Pancreas (tissue), 10 donors: ENCODE results near the gene GPSM1. TPM values are rescaled to one million over a fixed set of nuclear protein-coding genes. Genes with fewer than 3 reads are reported as not detected.
A peak's percentile ranks its signal among the peaks of the same experiment; 100 is the strongest.

Experiments
- ATAC-seq, 4 donors: fragments of 200-7000 bp; cut with Tn5 transposase; one replicate each; pipeline versions ENCODE4 v1.8.0 to v1.9.1; 2020; ENCODE audit warnings: mild to moderate bottlenecking in 4 of 4, moderate library complexity in 4 of 4
- DNase-seq, 6 donors: peaks; one replicate each; pipeline ENCODE4 v3.0.0-alpha.2; 2020
- FAIRE-seq: peaks from 2 replicates; lab custom pipeline; 2012; peaks lifted over from hg19 to GRCh38; lab: Jason Lieb, UNC
- H3K27ac ChIP-seq, 4 donors: fragments of 200-600 bp; sonication (generic); 1 replicate in 3 of 4; 2 replicates in 1 of 4; pipeline versions ENCODE4 v1.5.0 to v1.8.0; 2020
- H3K27me3 ChIP-seq, 4 donors: fragments of 200-600 bp; one replicate each; pipeline ENCODE4 v1.8.0; 2021
- H3K36me3 ChIP-seq, 3 donors: fragments of 200-600 bp; sonication (generic) in 1 of 3; one replicate each; pipeline versions ENCODE4 v1.5.0 to v1.8.0; 2020 to 2021
- H3K4me1 ChIP-seq, 3 donors: fragments of 200-600 bp; one replicate each; pipeline ENCODE4 v1.8.0; 2021
- H3K4me3 ChIP-seq, 4 donors: fragments of 200-600 bp; sonication (generic) in 2 of 4; one replicate each; pipeline versions ENCODE4 v1.5.0 to v1.8.0; 2020 to 2021
- H3K9me3 ChIP-seq, 4 donors: fragments of 200-600 bp; one replicate each; pipeline ENCODE4 v1.8.0; 2021
- CTCF ChIP-seq, 4 donors: fragments of 200-600 bp; sonication (generic) in 3 of 4; IDR thresholded peaks; one replicate each; pipeline versions ENCODE4 v1.5.0 to v1.8.0; 2021; ENCODE audit warnings: antibody characterized with exemption in 4 of 4
- WGBS, 2 donors: extraction: QIAGEN DNeasy Blood & Tissue Kit; methylation state at CpG; one replicate each; pipeline ENCODE4 v1.1.7; 2013; 5-methylcytosine and 5-hydroxymethylcytosine counted together
- intact Hi-C, 3 donors: fragments of 100-400 bp; cut with DNase I; formaldehyde crosslinking; loops; one replicate each; pipeline versions ENCODE4 v1.11.1 to v1.14.2; 2022
- polyA plus RNA-seq, 2 donors: library from polyadenylated mRNA; stranded (reverse); fragments of 200-250 nt; gene quantifications; one replicate each; pipeline ENCODE4 v1.2.3, GENCODE V29; 2013
- total RNA-seq, 6 donors: library from RNA; stranded (reverse); fragmentation: NEBNext Ultra II Directional in 4 of 6; extraction: Animal tissue kit (Norgen Biotek cat#: 25700) in 4 of 6; gene quantifications; one replicate each; pipeline versions ENCODE4 v1.2.1 to v1.2.4, GENCODE V29; 2021 to 2023
- donor health status: healthy with polysubstance abuse.
- donor health status: DM: no; HTN: no; CAD: no; lungs with moderate emphysema.
- donor health status: DM: no; HTN: no; CAD: no.
- donor health status: control.
- donor health status: control.
- donor health status: Bipolar disorder and iron deficiency.
- donor health status: DM: yes; HTN: yes; CAD: no.
- donor health status: DM: no; HTN: no; CAD: no.
- donor health status: DM: no; HTN: no; CAD: no.
- donor health status: DM: yes; HTN: yes; CAD: no.

Gene GPSM1
- total RNA-seq (10 to 100 TPM in 4 of 6 donors, 1 to 10 TPM in 2; 6.8 to 22.7 (median 11.5) TPM), polyA plus RNA-seq (10 to 100 TPM; 33.7 to 54.4 TPM)

- intact Hi-C loops: no loop called here
- Histone ChIP-seq H3K36me3 (no peaks in the 10 kb centered on the region), H3K9me3 (no peaks in the 10 kb centered on the region), H3K27me3 (no peaks in the 10 kb centered on the region), H3K27ac (peak within 1 kb of the TSS in 1 of 4 donors; percentile 16), H3K4me3 (peak within 1 kb of the TSS; percentile 37 to 63 (median 52)), H3K4me1 (peaks cover 5 to 10% (median 7%) of the 10 kb centered on the region in 3 donors)
- ATAC-seq (peak; percentile 27 to 61 (median 54)), FAIRE-seq (no peak), DNase-seq (peak in 3 of 6 donors; percentile 75 to 81 (median 75))
- 0 to 1% methylated on average over 14 to 88 of the region's 88 CpGs for WGBS, 2 donors
- no peak for TF ChIP-seq CTCF (IDR thresholded peaks at IDR 0.05)
Measured at GRCh38 chr9:136327304-136327974, at the start of gene GPSM1. Gene GPSM1 (plus strand): TSS chr9:136327539. CDS start chr9:136327696, 157 bp downstream.

- 89 to 90% methylated on average over 14 of the region's 14 CpGs for WGBS, 2 donors
- TF ChIP-seq CTCF (IDR thresholded peaks at IDR 0.05): no peak
- intact Hi-C loops: loop anchor here in 1 of 3 donors (10.0 kb wide), 1 partner anchor 103 kb away; no protein-coding TSS in a partner anchor
- Histone ChIP-seq H3K27ac (no peak overlapping the region), H3K27me3 (no peaks in the 10 kb centered on the region), H3K9me3 (no peaks in the 10 kb centered on the region), H3K4me3 (no peak overlapping the region), H3K36me3 (no peaks in the 10 kb centered on the region), H3K4me1 (peaks cover 7 to 10% (median 9%) of the 10 kb centered on the region in 3 donors)
- ATAC-seq: no peak
- DNase-seq: peak in 1 of 6 donors; percentile 62
- no peak for FAIRE-seq
Measured at GRCh38 chr9:136277746-136278145, 49.6 kb upstream of the GPSM1 start.

- H3K4me3 ChIP-seq: no peak overlapping the region
- no peak overlapping the region for H3K27ac ChIP-seq
- ATAC-seq (no peak), FAIRE-seq (no peak), DNase-seq (peak in 1 of 6 donors; percentile 40)
- intact Hi-C loops: loop anchor here in 1 of 3 donors (10.0 kb wide), 1 partner anchor 103 kb away; no protein-coding TSS in a partner anchor
- no peak for TF ChIP-seq CTCF (IDR thresholded peaks at IDR 0.05)
- WGBS, 2 donors: 87 to 93% methylated on average over 9 of the region's 9 CpGs
- H3K4me1 ChIP-seq: peaks cover 7 to 12% (median 10%) of the 10 kb centered on the region in 3 donors
- H3K36me3 ChIP-seq: no peaks in the 10 kb centered on the region
- H3K9me3 ChIP-seq: no peaks in the 10 kb centered on the region
- H3K27me3 ChIP-seq: no peaks in the 10 kb centered on the region
Measured at GRCh38 chr9:136278221-136278620, 49.1 kb upstream of the GPSM1 start.

GRCh38 chr9:136278894-136279293, 48.4 kb upstream of the GPSM1 start:
- ATAC-seq (no peak), FAIRE-seq (no peak), DNase-seq (no peak)
- Histone ChIP-seq H3K4me3 (no peak overlapping the region), H3K36me3 (no peaks in the 10 kb centered on the region), H3K9me3 (no peaks in the 10 kb centered on the region), H3K27ac (no peak overlapping the region), H3K4me1 (peaks cover 10 to 12% (median 12%) of the 10 kb centered on the region in 3 donors), H3K27me3 (no peaks in the 10 kb centered on the region)
- 91 to 97% methylated on average over 1 of the region's 1 CpG for WGBS, 2 donors
- no peak for TF ChIP-seq CTCF (IDR thresholded peaks at IDR 0.05)
- intact Hi-C loops: loop anchor here in 1 of 3 donors (10.0 kb wide), 1 partner anchor 104 kb away; no protein-coding TSS in a partner anchor
